Thoracic aorta endothelial cell (primary cell): ENCODE measurements around the gene MORF4L2. TPM values are rescaled to one million over a fixed set of nuclear protein-coding genes. Genes with fewer than 3 reads are reported as not detected.

Source experiments
- total RNA-seq: library from RNA; depleted of rRNA; stranded (reverse); fragments of >200 nt; gene quantifications from 2 replicates; pipeline ENCODE4 v1.2.3, GENCODE V29; 2012

The MORF4L2 gene
- 941 and 964 TPM in 2 replicates for total RNA-seq

GRCh38 chrX:103686199-103687072 lies at the start of gene MORF4L2:
Gene MORF4L2 (minus strand): TSS chrX:103686699. CDS start chrX:103677027, 9,672 bp downstream.

DNA sequence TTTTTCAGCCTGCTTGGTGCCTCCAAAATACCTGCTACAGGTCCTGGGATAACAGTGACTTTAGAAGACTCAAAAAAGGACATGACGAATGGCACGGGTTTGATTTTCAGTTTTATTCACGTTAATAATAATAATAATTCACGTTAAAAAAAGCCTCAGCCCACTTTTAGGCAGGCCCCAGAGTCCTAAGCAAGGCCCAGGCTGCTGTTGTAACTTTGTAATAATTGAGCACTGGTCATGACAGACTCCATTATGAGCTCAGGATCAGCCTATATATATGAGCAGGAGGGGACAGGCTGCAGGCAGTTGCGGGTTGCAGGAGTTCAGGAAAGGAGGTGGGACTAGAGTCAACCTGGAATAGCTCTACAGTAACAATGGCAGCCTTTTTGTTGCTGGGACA lies 24.1 kb upstream of the MORF4L2 start, which contains the start of gene TMEM31:
Gene TMEM31, plus strand, starts transcription at position 301 of the 400 bp plus-strand sequence. CDS start 1,350 bp downstream, outside the sequence.

DNA sequence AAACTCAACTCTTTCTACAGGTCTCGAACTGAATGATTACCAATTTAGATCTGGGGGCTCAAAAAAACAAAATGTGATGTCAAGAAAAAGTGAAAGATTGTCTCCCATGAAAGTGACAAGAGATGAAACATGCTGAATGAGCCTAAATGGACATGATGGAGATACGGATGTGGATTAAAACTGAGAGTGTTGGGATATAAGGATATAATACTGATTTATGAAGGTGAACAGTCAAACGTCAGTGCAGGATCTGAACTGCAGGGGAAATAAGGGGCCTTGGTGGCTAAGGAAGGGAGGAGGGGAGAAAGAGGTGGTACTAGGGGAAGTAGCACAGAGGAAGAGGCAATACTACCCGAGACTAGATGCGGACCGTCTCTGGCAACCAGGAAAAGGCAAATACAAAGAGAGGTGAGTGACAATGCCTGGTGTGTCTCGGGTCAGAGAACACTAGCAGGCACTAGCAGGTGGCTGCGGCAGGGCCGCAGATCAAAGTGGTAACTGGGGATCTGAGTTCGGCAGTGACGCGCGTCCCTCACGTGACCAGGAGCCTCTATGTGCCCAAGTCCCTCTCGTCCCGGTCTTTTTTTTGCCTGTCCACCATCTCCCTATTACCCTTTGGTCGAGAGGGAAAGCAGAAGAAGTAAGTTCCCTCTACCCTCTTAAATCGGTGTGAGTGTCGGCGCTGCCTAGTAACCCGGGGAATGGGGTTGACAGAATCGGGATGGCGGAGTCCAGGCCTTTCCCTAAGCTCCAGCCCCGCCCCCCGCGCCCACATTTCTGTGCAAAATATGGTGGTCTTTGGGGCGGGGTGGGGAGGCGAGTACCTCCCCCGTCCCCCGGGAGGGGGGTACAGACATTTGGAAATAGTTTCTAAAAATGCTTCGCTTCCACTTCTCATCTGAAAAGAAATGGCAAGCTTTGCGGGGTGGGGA lies 57.8 kb downstream of the MORF4L2 start, which contains the start of gene TCEAL1:
Gene TCEAL1, plus strand, starts transcription at position 590 of the 932 bp plus-strand sequence. CDS start 942 bp downstream, outside the sequence.

Other genes with a start within 250 kb of the MORF4L2 start
- gene RAB40A, start 167.2 kb downstream of the MORF4L2 start, total RNA-seq: 0.14 and 0.27 TPM in 2 replicates
- 36.5 and 36.7 TPM in 2 replicates for gene TCEAL4, start 101.2 kb downstream of the MORF4L2 start, total RNA-seq
- 9.8 and 10.6 TPM in 2 replicates for gene TCEAL3, start 78.7 kb downstream of the MORF4L2 start, total RNA-seq
- 22.4 and 23.1 TPM in 2 replicates for gene TCEAL1, start 57.7 kb downstream of the MORF4L2 start, total RNA-seq
- gene TMEM31, start 24.2 kb upstream of the MORF4L2 start, total RNA-seq: not detected in 2 replicates
- not detected in 2 replicates for gene PLP1, start 90.1 kb upstream of the MORF4L2 start, total RNA-seq
- 0.40 and 0.50 TPM in 2 replicates for gene RAB9B, start 145.6 kb upstream of the MORF4L2 start, total RNA-seq